Vagina (tissue), 2 donors: ENCODE data around the gene STAP2. TPM values are rescaled to one million over a fixed set of nuclear protein-coding genes. Genes with fewer than 3 reads are reported as not detected.
A peak's percentile ranks its signal among the peaks of the same experiment; 100 is the strongest.

Experiments
- DNase-seq, 2 donors: peaks; one replicate each; pipeline ENCODE4 v3.0.0-alpha.2; 2017; ENCODE audit errors: extremely low spot score in 2 of 2
- H3K27ac ChIP-seq: fragments of 200-600 bp; sonication (generic); one replicate; pipeline ENCODE4 v1.5.1; 2019
- H3K27me3 ChIP-seq: fragments of 200-600 bp; sonication (generic); one replicate; pipeline ENCODE4 v1.5.1; 2019
- H3K36me3 ChIP-seq, 2 donors: fragments of 200-600 bp; sonication (generic); one replicate each; pipeline ENCODE4 v1.5.1; 2017 to 2019
- H3K4me1 ChIP-seq: fragments of 200-600 bp; sonication (generic); one replicate; pipeline ENCODE4 v1.5.1; 2019
- H3K4me3 ChIP-seq, 2 donors: fragments of 200-600 bp; sonication (generic); 1 replicate in 1 of 2; 2 replicates in 1 of 2; pipeline ENCODE4 v1.5.1; 2016 to 2019
- H3K9me3 ChIP-seq: fragments of 200-600 bp; sonication (generic); one replicate; pipeline ENCODE4 v1.5.1; 2019
- POLR2A ChIP-seq, 2 donors: fragments of 450-650 bp; IDR thresholded peaks; one replicate each; pipeline ENCODE4 v1.6.1; 2017; ENCODE audit warnings: antibody characterized with exemption in 2 of 2, mild to moderate bottlenecking in 2 of 2, moderate library complexity in 2 of 2
- POLR2AphosphoS5 ChIP-seq, 2 donors: sonication (generic); formaldehyde crosslinking; IDR thresholded peaks; one replicate each; pipeline ENCODE4 v1.9.0; 2017; ENCODE audit warnings: antibody characterized with exemption in 2 of 2, mild to moderate bottlenecking in 2 of 2, low read depth in 1 of 2; ENCODE audit not compliant: insufficient read depth in 1 of 2
- intact Hi-C: fragments of 100-400 bp; cut with DNase I; formaldehyde crosslinking; loops from one replicate; pipeline ENCODE4 v1.15.1; 2023
- total RNA-seq: library from RNA; depleted of rRNA; stranded (reverse); fragments of >200 nt; gene quantifications from one replicate; pipeline ENCODE4 v1.2.3, GENCODE V29; 2016
- TF ChIP-seq, protein P1 (sequence below), 3 experiments: fragments of 450-650 bp in 2 of 3; fragments of 200-600 bp in 1 of 3; sonication (generic) in 1 of 3; IDR thresholded peaks; one replicate each; pipeline ENCODE4 v1.5.1; 2017 to 2019; ENCODE audit warnings: antibody characterized with exemption in 3 of 3, mild to moderate bottlenecking in 2 of 3, moderate library complexity in 2 of 3

Gene STAP2
- total RNA-seq, 1 donor from 2014 or later, result 29.2 TPM

DNA sequence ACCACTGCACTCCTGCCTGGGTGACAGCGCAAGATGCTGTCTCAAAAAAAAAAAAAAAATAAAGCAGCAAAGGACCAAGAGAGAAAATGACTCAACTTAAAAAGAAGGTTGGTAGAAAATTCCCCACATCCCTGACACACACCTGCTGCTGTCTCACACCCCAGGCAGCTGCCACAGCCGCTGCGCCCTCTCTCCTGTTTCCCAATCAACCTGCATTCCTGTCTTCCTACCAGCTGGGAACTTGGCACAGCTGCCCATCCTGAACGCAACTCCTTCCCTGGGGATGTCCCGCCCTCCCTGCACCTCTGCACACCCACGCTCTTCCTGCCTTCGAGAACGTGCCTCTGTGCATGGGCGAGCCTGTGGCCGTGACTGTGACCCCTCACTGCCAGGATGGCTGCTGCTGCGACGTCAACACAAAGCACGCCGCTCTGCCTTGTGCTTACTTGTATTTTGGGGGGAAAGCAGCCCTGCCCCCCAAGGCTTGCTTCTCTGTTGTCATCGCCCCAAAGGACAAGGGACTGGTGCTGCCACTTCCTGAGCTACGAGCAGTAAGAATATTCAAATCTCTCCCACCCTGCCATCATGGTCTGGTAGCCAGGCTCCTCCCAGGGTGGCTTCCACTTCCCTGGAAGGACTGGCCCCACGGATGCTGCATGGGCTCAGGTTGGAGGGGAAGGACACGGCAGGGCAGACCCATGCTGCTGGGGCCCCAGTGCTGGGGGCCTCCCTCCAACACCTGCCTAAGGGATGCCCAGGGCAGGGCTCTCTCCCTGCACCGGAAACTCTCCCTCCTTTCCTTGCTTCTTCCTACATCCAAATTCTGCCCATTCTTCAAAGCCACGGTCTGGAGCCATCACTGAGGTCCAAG, 41.0 kb upstream of the STAP2 start:
- no peaks in the 10 kb centered on the region for H3K9me3 ChIP-seq
- peaks cover 73% of the 10 kb centered on the region for H3K4me1 ChIP-seq
- TF ChIP-seq, protein P1, sequence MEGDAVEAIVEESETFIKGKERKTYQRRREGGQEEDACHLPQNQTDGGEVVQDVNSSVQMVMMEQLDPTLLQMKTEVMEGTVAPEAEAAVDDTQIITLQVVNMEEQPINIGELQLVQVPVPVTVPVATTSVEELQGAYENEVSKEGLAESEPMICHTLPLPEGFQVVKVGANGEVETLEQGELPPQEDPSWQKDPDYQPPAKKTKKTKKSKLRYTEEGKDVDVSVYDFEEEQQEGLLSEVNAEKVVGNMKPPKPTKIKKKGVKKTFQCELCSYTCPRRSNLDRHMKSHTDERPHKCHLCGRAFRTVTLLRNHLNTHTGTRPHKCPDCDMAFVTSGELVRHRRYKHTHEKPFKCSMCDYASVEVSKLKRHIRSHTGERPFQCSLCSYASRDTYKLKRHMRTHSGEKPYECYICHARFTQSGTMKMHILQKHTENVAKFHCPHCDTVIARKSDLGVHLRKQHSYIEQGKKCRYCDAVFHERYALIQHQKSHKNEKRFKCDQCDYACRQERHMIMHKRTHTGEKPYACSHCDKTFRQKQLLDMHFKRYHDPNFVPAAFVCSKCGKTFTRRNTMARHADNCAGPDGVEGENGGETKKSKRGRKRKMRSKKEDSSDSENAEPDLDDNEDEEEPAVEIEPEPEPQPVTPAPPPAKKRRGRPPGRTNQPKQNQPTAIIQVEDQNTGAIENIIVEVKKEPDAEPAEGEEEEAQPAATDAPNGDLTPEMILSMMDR (IDR thresholded peaks at IDR 0.05), result no peak
- peak; percentile 9 to 36 for TF ChIP-seq POLR2AphosphoS5 (IDR thresholded peaks at IDR 0.05; ENCODE audit: insufficient read depth in 1 of 2, low read depth in 1 of 2)
- peak overlapping the region; percentile 68 for H3K27ac ChIP-seq
- H3K27me3 ChIP-seq, result no peaks in the 10 kb centered on the region
- no peak overlapping the region for H3K4me3 ChIP-seq
- H3K36me3 ChIP-seq, result peaks cover 0 to 7% of the 10 kb centered on the region in 2 donors
- intact Hi-C loops, result no loop called here
- no peak for DNase-seq

DNA sequence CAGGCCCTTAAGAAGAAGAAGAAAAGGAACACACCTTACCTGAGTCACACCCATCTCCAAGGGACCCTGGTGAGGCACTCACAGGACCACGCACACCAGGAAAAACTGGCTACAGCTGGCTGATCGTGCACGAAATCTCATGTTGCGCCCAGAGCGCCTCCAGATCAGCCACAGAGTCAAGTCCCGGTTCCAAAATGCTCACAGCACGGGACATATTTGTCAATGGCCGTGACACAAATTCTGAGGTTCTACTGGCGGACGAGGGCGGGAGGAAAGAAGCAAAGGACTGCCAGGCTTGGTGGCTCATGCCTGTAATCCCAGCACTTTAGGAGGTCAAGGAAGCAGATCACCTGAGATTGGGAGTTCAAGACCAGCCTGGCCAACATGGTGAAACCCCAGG, 40.3 kb upstream of the STAP2 start:
- intact Hi-C loops, result no loop called here
- Histone ChIP-seq H3K27me3 (no peaks in the 10 kb centered on the region), H3K27ac (no peak overlapping the region), H3K36me3 (peaks cover 0 to 7% of the 10 kb centered on the region in 2 donors), H3K4me3 (no peak overlapping the region), H3K9me3 (no peaks in the 10 kb centered on the region), H3K4me1 (peaks cover 75% of the 10 kb centered on the region)
- DNase-seq, result no peak
- TF ChIP-seq POLR2AphosphoS5 (IDR thresholded peaks at IDR 0.05; ENCODE audit: insufficient read depth in 1 of 2, low read depth in 1 of 2), result no peak
- TF ChIP-seq, protein P1 (IDR thresholded peaks at IDR 0.05), result no peak
- TF ChIP-seq POLR2A (IDR thresholded peaks at IDR 0.05), result no peak

DNA sequence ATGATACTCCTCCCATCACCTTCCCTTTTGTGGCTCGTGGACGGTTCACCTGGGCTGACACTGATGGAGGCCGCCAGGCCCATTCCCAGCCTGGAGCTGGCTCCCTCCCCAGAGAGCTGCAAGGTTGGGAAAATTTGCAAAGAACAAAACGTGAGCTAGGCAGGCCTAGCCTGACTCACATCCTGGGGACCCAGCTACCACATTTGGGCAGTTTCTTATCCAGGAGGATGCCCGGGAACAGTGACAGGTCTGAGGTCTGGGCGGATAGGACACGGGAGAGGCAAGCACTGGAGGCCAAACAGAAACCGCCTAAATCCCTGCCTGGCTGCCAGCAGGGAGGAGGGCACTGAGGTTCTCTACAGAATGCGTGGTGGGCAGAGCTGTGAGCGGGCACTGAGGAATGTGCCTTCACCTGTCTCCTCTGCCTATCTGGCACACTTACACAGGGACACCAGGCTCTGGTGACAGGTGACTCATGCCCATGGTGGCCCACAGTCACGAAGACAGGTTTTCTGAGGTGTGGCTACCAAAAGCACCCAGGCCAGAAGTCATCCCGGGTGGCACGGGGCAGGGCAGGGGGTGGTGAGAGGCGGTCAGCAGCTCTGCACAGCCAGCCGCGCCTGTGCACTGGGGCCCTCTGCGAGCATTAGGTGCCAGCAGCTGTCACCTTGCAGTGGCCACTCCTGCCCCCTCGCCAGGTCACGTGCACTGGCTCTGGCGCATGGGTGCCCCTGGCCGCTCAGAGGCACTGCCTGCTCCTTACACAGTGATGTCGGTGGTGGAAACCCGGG, 38.6 kb upstream of the STAP2 start:
- no peak overlapping the region for H3K4me3 ChIP-seq
- intact Hi-C loops, result no loop called here
- no peak for DNase-seq

DNA sequence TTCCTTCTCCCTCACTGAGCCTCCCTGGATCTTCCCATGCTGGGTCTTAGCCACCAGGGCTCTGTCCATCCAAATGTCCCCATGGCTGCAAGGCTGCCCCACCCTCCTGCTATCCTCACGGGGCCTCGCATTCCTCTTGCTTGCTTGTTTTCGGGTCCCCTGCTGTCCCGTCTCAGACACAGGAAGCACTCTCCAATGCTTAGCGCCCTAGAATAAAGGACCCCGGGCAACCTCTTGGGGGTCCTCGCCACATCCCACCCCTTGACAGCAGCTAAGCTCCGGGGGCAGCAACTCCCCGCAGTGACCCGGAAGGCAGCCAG, 38.0 kb upstream of the STAP2 start:
- no peaks in the 10 kb centered on the region for H3K9me3 ChIP-seq
- peaks cover 94% of the 10 kb centered on the region for H3K4me1 ChIP-seq
- H3K27ac ChIP-seq, result peak overlapping the region; percentile 90
- H3K36me3 ChIP-seq, result no peaks in the 10 kb centered on the region
- no peaks in the 10 kb centered on the region for H3K27me3 ChIP-seq
- TF ChIP-seq POLR2AphosphoS5 (IDR thresholded peaks at IDR 0.05; ENCODE audit: insufficient read depth in 1 of 2, low read depth in 1 of 2), result no peak
- TF ChIP-seq, protein P1 (IDR thresholded peaks at IDR 0.05), result no peak
- no peak for TF ChIP-seq POLR2A (IDR thresholded peaks at IDR 0.05)
- no peak overlapping the region for H3K4me3 ChIP-seq
- intact Hi-C loops, result no loop called here
- no peak for DNase-seq

More for the DNA sequence above, 38.6 kb upstream of the STAP2 start:
- Histone ChIP-seq H3K36me3 (no peaks in the 10 kb centered on the region), H3K27ac (peak overlapping the region; percentile 90), H3K27me3 (no peaks in the 10 kb centered on the region), H3K4me1 (peaks cover 88% of the 10 kb centered on the region), H3K9me3 (no peaks in the 10 kb centered on the region)
- TF ChIP-seq, protein P1 (IDR thresholded peaks at IDR 0.05), result no peak
- TF ChIP-seq POLR2A (IDR thresholded peaks at IDR 0.05) (no peak), POLR2AphosphoS5 (IDR thresholded peaks at IDR 0.05; ENCODE audit: insufficient read depth in 1 of 2, low read depth in 1 of 2) (no peak)
